KMS-11 (cell line): Measurements from ENCODE around the gene CTXND1.

Experiments used
- H2AFZ ChIP-seq: fragments of 200-600 bp; sonication (generic); 2 replicates; pipeline ENCODE4 v1.6.1; 2016; ENCODE audit warnings: antibody characterized with exemption, mixed run types, low read depth
- H3K27ac ChIP-seq: fragments of 200-600 bp; sonication (generic); 2 replicates; pipeline ENCODE4 v1.6.1; 2016; ENCODE audit warnings: mild to moderate bottlenecking, mixed run types
- H3K27me3 ChIP-seq: fragments of 200-600 bp; sonication (generic); 2 replicates; pipeline ENCODE4 v1.6.1; 2017; ENCODE audit warnings: mild to moderate bottlenecking, low read depth, mixed run types, moderate library complexity; ENCODE audit not compliant: insufficient read depth
- H3K36me3 ChIP-seq: fragments of 200-600 bp; sonication (generic); 2 replicates; pipeline ENCODE4 v1.6.1; 2017; ENCODE audit warnings: mild to moderate bottlenecking, mixed run types; ENCODE audit not compliant: insufficient read depth
- H3K4me1 ChIP-seq: fragments of 200-600 bp; sonication (generic); 2 replicates; pipeline ENCODE4 v1.6.1; 2016; ENCODE audit warnings: mild to moderate bottlenecking, low read depth, mixed run types; ENCODE audit not compliant: poor library complexity, severe bottlenecking
- H3K4me2 ChIP-seq: fragments of 200-600 bp; sonication (generic); 2 replicates; pipeline ENCODE4 v1.7.0; 2016; ENCODE audit warnings: mild to moderate bottlenecking, mixed run types
- H3K4me3 ChIP-seq: fragments of 200-600 bp; sonication (generic); IDR thresholded peaks from 2 replicates; pipeline ENCODE4 v1.6.1; 2017; ENCODE audit warnings: low read depth, low read length, mixed read lengths; ENCODE audit not compliant: insufficient read depth
- H3K79me2 ChIP-seq: fragments of 200-600 bp; sonication (generic); 2 replicates; pipeline ENCODE4 v1.6.1; 2016; ENCODE audit warnings: low read depth, mixed run types; ENCODE audit not compliant: insufficient read depth
- H3K9ac ChIP-seq: fragments of 200-600 bp; sonication (generic); 2 replicates; pipeline ENCODE4 v1.6.1; 2016; ENCODE audit warnings: mild to moderate bottlenecking, mixed run types
- H4K20me1 ChIP-seq: fragments of 200-600 bp; sonication (generic); 2 replicates; pipeline ENCODE4 v1.6.1; 2016; ENCODE audit warnings: mild to moderate bottlenecking, mixed run types; ENCODE audit not compliant: insufficient read depth
- TF ChIP-seq, protein P1 (sequence below): fragments of 200-600 bp; sonication (generic); conservative IDR thresholded peaks from 2 replicates; pipeline ENCODE4 v1.6.1; 2017; ENCODE audit warnings: low read depth, mild to moderate bottlenecking, antibody characterized with exemption, low read length, moderate library complexity, mixed read lengths

The CTXND1 gene

DNA sequence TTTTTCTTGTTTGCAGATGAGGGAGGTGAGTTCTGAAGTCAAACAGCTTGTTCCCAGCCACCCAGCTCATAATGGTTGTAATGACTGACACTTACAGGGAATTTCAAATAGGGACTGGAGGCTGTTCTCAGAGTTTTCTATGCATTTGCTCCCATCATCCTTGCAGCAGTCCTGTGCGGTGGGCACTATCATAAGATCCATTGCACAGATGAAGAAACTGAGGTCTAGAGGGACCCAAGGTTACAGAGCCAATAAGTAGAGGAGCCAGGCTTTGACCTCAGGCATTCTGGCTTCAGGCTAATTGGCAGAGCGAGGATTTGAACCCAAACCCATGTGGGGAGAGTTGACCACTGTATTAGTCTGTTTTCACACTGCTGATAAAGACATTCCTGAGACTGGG lies 66.9 kb downstream of the CTXND1 start:
- H3K4me2 ChIP-seq, result no peak overlapping the region
- H4K20me1 ChIP-seq, result no peaks in the 10 kb centered on the region
- H3K36me3 ChIP-seq, result peaks cover 3% of the 10 kb centered on the region; the same call in 1 of the 2 replicates
- H3K4me1 ChIP-seq, result no peaks in the 10 kb centered on the region
- TF ChIP-seq, protein P1, sequence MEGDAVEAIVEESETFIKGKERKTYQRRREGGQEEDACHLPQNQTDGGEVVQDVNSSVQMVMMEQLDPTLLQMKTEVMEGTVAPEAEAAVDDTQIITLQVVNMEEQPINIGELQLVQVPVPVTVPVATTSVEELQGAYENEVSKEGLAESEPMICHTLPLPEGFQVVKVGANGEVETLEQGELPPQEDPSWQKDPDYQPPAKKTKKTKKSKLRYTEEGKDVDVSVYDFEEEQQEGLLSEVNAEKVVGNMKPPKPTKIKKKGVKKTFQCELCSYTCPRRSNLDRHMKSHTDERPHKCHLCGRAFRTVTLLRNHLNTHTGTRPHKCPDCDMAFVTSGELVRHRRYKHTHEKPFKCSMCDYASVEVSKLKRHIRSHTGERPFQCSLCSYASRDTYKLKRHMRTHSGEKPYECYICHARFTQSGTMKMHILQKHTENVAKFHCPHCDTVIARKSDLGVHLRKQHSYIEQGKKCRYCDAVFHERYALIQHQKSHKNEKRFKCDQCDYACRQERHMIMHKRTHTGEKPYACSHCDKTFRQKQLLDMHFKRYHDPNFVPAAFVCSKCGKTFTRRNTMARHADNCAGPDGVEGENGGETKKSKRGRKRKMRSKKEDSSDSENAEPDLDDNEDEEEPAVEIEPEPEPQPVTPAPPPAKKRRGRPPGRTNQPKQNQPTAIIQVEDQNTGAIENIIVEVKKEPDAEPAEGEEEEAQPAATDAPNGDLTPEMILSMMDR, result no peak
- no peaks in the 10 kb centered on the region for H3K27me3 ChIP-seq
- no peaks in the 10 kb centered on the region for H3K79me2 ChIP-seq
- no peak overlapping the region for H3K9ac ChIP-seq
- no peak overlapping the region for H3K27ac ChIP-seq
- H3K4me3 ChIP-seq, result no peak overlapping the region
- no peak overlapping the region for H2AFZ ChIP-seq

DNA sequence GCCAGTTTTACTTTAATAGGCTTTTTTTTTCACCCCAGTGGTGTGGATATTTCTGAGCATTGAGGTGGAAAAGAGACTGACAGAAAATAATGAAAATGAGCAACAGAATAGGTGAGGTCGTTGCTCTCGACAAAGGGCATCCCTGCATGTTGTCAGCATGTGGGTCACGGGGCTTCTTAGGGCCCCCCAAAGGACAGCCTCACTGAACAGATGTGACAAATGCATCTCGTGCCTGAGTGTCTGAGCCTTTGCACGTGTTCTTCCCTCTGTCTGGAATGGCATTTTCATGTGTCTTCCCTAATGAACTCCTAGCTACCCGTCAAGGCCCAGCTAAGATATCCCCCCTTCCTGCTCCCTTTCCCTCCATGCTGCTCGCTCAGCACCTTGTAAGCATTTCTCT lies 67.5 kb downstream of the CTXND1 start:
- H3K4me2 ChIP-seq, result no peak overlapping the region
- no peak overlapping the region for H3K27ac ChIP-seq
- H3K79me2 ChIP-seq, result no peaks in the 10 kb centered on the region
- H3K4me3 ChIP-seq, result no peak overlapping the region
- no peaks in the 10 kb centered on the region for H3K4me1 ChIP-seq
- H4K20me1 ChIP-seq, result no peaks in the 10 kb centered on the region
- no peak overlapping the region for H3K9ac ChIP-seq
- TF ChIP-seq, protein P1, result no peak
- H2AFZ ChIP-seq, result no peak overlapping the region
- H3K27me3 ChIP-seq, result no peaks in the 10 kb centered on the region
- peaks cover 3% of the 10 kb centered on the region; the same call in 1 of the 2 replicates for H3K36me3 ChIP-seq

DNA sequence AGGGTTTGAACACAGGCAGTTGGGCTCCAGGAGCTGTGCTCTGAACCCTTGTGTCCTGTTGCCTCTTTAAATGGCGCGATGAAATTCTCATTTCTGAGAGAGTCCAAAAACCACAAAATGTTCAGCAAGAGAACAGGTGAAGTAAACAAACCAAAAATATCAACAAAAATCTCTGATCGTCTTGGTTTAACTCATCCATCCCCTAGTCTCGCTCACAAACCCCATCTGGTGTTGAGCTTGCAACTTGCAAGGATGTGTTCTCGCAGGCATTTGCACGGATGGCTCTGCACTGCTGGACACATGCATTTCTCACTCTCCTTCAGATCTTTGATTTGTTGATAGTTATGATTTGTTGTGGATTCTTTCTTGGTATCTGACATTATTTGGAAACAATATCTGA lies 68.1 kb downstream of the CTXND1 start:
- H3K79me2 ChIP-seq, result no peaks in the 10 kb centered on the region
- TF ChIP-seq, protein P1, result no peak
- no peak overlapping the region for H3K27ac ChIP-seq
- H3K9ac ChIP-seq, result no peak overlapping the region
- no peaks in the 10 kb centered on the region for H3K27me3 ChIP-seq
- H2AFZ ChIP-seq, result no peak overlapping the region
- no peaks in the 10 kb centered on the region for H3K4me1 ChIP-seq
- no peak overlapping the region for H3K4me3 ChIP-seq
- H4K20me1 ChIP-seq, result no peaks in the 10 kb centered on the region
- no peak overlapping the region for H3K4me2 ChIP-seq
- peaks cover 3% of the 10 kb centered on the region; the same call in 1 of the 2 replicates for H3K36me3 ChIP-seq

DNA sequence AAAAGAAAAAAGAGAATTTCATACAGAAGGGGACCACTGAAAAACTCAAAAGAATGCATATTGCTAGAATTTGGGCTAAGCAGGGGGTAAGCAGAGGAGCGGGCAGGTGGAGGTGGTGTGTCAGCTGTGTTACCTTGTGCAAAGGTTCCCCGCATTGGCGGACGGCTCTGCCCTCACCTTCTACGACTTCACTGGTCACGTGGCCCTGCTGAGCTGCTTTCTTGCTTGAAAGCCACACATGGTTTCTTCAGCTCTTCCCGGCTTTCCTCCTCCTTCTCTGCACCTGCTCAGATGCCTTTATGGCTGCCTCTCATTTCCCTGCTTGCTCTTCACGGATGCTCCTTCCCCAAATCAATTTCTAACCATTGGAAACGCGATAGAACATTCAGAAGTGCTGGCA lies 68.7 kb downstream of the CTXND1 start:
- H3K4me3 ChIP-seq, result no peak overlapping the region
- no peak overlapping the region for H2AFZ ChIP-seq
- no peaks in the 10 kb centered on the region for H4K20me1 ChIP-seq
- no peak overlapping the region for H3K9ac ChIP-seq
- no peak overlapping the region for H3K27ac ChIP-seq
- no peaks in the 10 kb centered on the region for H3K79me2 ChIP-seq
- TF ChIP-seq, protein P1, result no peak
- H3K36me3 ChIP-seq, result peaks cover 3% of the 10 kb centered on the region; the same call in 1 of the 2 replicates
- H3K27me3 ChIP-seq, result no peaks in the 10 kb centered on the region
- H3K4me2 ChIP-seq, result no peak overlapping the region
- no peaks in the 10 kb centered on the region for H3K4me1 ChIP-seq
